ENCODE results near the gene SMOC1.

The SMOC1 gene

DNA sequence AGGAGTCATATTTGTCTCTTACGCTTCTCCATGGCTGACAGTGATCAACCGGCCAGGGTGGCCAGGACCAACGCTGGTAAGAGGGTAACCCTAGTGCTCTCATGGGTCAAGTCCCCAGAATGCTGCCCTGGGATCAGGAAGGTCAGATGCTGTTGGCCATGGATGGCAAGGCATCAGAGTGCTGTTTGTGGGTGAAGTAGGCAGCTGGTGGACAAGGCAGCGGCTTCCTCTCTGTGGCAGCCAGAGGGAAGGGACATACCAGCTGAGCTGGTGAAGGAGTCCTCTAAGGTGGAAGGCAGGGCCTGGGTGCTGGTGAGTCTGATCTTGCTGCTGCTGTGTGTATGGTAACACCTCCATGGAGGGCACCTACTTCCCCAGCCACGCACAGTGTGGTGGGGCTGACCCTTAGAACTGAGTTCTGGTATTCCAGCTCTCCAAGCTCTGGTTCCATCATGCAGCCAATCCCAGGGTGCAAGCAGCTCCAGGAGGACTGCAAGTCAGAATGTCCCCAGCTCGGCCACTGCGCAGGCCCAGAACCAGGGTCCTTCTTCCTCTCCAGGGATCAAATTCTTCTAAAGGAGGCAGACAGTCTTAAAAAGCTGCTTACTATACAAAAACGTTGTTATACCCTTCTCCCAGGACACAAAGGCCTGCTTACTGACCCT, 13.4 kb upstream of the SMOC1 start:
- no peak for TF ChIP-seq FOXP2 (optimal IDR thresholded peaks at IDR 0.05; ENCODE audit: borderline replicate concordance, extremely low read depth, extremely low read length, insufficient read depth)
- TF ChIP-seq SIN3A (IDR thresholded peaks at IDR 0.05; ENCODE audit: borderline replicate concordance, insufficient read depth, low read length), result no peak
- TF ChIP-seq POLR2AphosphoS5 (IDR thresholded peaks at IDR 0.05; ENCODE audit: low read depth, low read length), result no peak
- TF ChIP-seq, protein P1, sequence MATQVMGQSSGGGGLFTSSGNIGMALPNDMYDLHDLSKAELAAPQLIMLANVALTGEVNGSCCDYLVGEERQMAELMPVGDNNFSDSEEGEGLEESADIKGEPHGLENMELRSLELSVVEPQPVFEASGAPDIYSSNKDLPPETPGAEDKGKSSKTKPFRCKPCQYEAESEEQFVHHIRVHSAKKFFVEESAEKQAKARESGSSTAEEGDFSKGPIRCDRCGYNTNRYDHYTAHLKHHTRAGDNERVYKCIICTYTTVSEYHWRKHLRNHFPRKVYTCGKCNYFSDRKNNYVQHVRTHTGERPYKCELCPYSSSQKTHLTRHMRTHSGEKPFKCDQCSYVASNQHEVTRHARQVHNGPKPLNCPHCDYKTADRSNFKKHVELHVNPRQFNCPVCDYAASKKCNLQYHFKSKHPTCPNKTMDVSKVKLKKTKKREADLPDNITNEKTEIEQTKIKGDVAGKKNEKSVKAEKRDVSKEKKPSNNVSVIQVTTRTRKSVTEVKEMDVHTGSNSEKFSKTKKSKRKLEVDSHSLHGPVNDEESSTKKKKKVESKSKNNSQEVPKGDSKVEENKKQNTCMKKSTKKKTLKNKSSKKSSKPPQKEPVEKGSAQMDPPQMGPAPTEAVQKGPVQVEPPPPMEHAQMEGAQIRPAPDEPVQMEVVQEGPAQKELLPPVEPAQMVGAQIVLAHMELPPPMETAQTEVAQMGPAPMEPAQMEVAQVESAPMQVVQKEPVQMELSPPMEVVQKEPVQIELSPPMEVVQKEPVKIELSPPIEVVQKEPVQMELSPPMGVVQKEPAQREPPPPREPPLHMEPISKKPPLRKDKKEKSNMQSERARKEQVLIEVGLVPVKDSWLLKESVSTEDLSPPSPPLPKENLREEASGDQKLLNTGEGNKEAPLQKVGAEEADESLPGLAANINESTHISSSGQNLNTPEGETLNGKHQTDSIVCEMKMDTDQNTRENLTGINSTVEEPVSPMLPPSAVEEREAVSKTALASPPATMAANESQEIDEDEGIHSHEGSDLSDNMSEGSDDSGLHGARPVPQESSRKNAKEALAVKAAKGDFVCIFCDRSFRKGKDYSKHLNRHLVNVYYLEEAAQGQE (IDR thresholded peaks at IDR 0.05; ENCODE audit: insufficient read depth in 1 of 2, low read depth in 2 of 2, low read length in 2 of 2), result no peak
- TF ChIP-seq TAF1 (IDR thresholded peaks at IDR 0.05; ENCODE audit: borderline replicate concordance, insufficient read depth, low read length), result no peak

- no peak for TF ChIP-seq SIN3A (IDR thresholded peaks at IDR 0.05; ENCODE audit: borderline replicate concordance, insufficient read depth, low read length)
These were observed 10.8 kb upstream of the SMOC1 start for GRCh38 chr14:69868363-69868963.

DNA sequence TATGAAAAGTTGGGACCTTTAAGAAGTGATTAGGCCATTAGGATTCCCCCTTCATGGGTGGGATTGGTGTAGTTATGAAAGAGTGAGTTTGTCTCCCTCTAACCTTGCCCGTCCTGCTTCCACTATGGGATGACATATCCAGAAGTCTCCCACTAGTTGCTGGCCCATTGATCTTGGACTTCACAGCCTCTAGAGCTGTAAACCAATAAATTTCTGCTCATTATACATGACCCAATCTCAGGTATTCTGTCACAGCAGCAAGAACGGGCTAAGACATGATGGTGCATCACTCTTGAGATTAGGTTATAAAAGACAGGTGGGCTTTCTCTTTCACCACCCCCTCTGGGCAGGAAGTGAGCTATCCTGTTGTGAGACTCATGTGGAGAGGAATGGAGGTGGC, 8.6 kb upstream of the SMOC1 start:
- no peak for TF ChIP-seq SIN3A (IDR thresholded peaks at IDR 0.05; ENCODE audit: borderline replicate concordance, insufficient read depth, low read length)
- TF ChIP-seq POLR2AphosphoS5 (IDR thresholded peaks at IDR 0.05; ENCODE audit: low read depth, low read length), result no peak
- TF ChIP-seq, protein P1 (IDR thresholded peaks at IDR 0.05; ENCODE audit: insufficient read depth in 1 of 2, low read depth in 2 of 2, low read length in 2 of 2), result no peak
- no peak for TF ChIP-seq TAF1 (IDR thresholded peaks at IDR 0.05; ENCODE audit: borderline replicate concordance, insufficient read depth, low read length)
- TF ChIP-seq FOXP2 (optimal IDR thresholded peaks at IDR 0.05; ENCODE audit: borderline replicate concordance, extremely low read depth, extremely low read length, insufficient read depth), result no peak

DNA sequence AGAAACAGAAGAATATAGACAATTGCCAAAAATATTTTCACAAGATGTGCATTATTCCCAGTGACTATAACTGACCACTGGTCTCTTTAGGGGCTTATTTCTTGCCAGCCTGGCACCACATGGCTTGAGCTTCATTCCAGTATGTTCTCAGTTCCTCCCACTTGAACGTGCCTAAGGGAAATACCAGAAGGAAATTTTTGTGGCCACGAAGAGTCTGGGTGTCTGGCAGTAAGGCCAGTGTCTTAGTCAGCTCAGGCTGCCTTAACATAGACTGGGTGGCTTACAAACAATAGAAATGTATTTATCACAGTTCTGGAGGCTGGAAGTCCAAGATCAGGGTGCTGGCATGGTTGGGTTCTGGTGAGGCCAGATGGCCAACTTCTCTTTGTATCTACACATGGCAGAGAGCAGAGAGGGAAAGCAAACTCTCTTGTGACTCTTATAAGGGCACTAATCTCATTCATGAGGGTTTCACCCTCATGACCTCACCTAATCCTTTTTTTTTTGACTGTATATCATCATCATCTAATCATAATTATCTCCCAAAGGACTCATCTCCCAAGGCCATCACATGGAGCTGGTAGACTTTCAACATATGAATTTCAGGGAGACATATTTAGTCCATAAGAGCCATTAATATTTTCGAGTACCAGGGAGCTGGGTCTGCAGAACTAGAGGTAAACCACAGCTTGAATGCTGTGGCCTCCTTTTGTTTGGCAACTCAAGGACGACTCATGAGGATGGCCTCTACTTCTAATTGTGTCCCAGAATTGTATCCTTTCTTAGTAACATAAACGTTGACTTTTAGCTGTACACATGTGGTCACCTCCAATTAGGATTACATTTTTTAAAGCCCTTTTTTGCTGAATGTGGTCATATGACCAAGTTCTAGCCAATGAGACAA, 5.1 kb upstream of the SMOC1 start:
- TF ChIP-seq POLR2AphosphoS5 (IDR thresholded peaks at IDR 0.05; ENCODE audit: low read depth, low read length) (no peak), FOXP2 (optimal IDR thresholded peaks at IDR 0.05; ENCODE audit: borderline replicate concordance, extremely low read depth, extremely low read length, insufficient read depth) (no peak), TAF1 (IDR thresholded peaks at IDR 0.05; ENCODE audit: borderline replicate concordance, insufficient read depth, low read length) (no peak), SIN3A (IDR thresholded peaks at IDR 0.05; ENCODE audit: borderline replicate concordance, insufficient read depth, low read length) (no peak)
- TF ChIP-seq, protein P1 (IDR thresholded peaks at IDR 0.05; ENCODE audit: insufficient read depth in 1 of 2, low read depth in 2 of 2, low read length in 2 of 2), result no peak

DNA sequence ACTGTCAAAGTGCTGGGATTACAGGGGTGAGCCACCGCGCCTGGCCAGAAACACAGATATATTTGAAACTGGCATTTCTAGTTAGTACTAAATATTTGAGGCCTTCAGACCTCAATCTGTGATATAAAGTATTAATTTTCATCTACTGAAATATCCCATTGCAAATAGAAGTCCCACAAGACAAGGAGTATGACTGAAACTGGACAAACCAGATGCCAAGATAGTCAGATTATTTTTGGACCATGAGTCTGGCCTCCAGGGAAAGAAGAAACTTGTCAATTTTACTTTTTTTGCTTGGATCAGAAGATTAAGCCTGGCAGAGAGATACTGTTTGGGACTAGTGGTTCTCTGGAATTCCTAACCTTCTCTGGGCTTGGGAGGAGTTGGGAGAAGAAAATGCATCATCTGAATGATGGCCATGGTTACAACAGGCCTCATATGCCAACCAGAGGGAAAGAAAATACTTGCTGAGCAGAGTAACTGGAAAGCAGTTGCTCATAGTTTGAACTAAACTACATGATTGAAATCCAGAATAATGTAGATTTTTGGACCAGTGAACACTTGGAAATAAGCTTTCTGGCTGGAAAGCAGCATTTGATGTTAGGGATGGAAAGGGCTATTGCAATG, 2.9 kb upstream of the SMOC1 start:
- TF ChIP-seq POLR2AphosphoS5 (IDR thresholded peaks at IDR 0.05; ENCODE audit: low read depth, low read length), result no peak
- no peak for TF ChIP-seq SIN3A (IDR thresholded peaks at IDR 0.05; ENCODE audit: borderline replicate concordance, insufficient read depth, low read length)
- TF ChIP-seq, protein P1 (IDR thresholded peaks at IDR 0.05; ENCODE audit: insufficient read depth in 1 of 2, low read depth in 2 of 2, low read length in 2 of 2), result no peak
- no peak for TF ChIP-seq FOXP2 (optimal IDR thresholded peaks at IDR 0.05; ENCODE audit: borderline replicate concordance, extremely low read depth, extremely low read length, insufficient read depth)
- no peak for TF ChIP-seq TAF1 (IDR thresholded peaks at IDR 0.05; ENCODE audit: borderline replicate concordance, insufficient read depth, low read length)

Measured in PFSK-1 (cell line).